Mucosa of rectum (tissue), 2 donors: Measurements from ENCODE around the gene CYS1.

Source experiments
- H3K27ac ChIP-seq, 2 donors: one replicate each; pipeline ENCODE4 v1.7.0; 2013; ENCODE audit warnings: inconsistent platforms in 2 of 2, low read depth in 2 of 2, low read length in 2 of 2
- H3K27me3 ChIP-seq, 2 donors: one replicate each; pipeline ENCODE4 v1.7.0; 2013; ENCODE audit warnings: low read length in 2 of 2; ENCODE audit not compliant: control insufficient read depth in 2 of 2, insufficient read depth in 2 of 2
- H3K36me3 ChIP-seq, 2 donors: one replicate each; pipeline ENCODE4 v1.7.0; 2013; ENCODE audit warnings: low read length in 2 of 2; ENCODE audit not compliant: control insufficient read depth in 2 of 2, insufficient read depth in 2 of 2
- H3K4me1 ChIP-seq, 2 donors: one replicate each; pipeline ENCODE4 v1.7.0; 2013; ENCODE audit warnings: low read length in 2 of 2, mild to moderate bottlenecking in 1 of 2; ENCODE audit not compliant: control insufficient read depth in 2 of 2, insufficient read depth in 2 of 2
- H3K4me3 ChIP-seq, 2 donors: one replicate each; pipeline ENCODE4 v1.7.0; 2013; ENCODE audit warnings: low read length in 2 of 2
- H3K9ac ChIP-seq, 2 donors: one replicate each; pipeline ENCODE4 v1.7.0; 2013; ENCODE audit warnings: low read length in 2 of 2, low read depth in 1 of 2, mild to moderate bottlenecking in 1 of 2
- H3K9me3 ChIP-seq, 2 donors: one replicate each; pipeline ENCODE4 v1.7.0; 2013; ENCODE audit warnings: low read length in 2 of 2; ENCODE audit not compliant: control insufficient read depth in 2 of 2
- donor health status: healthy.
- donor health status: Normal muscosa, but diverticular disease.

The CYS1 gene

GRCh38 chr2:10075101-10075500, 5.1 kb downstream of the CYS1 start:
- H3K9ac ChIP-seq: no peak overlapping the region

GRCh38 chr2:10073706-10074105, 6.5 kb downstream of the CYS1 start:
- peaks cover 23 to 29% of the 10 kb centered on the region in 2 donors for H3K27me3 ChIP-seq
- H3K9ac ChIP-seq: no peak overlapping the region
- no peak overlapping the region for H3K27ac ChIP-seq

More at GRCh38 chr2:10075101-10075500, 5.1 kb downstream of the CYS1 start:
- Histone ChIP-seq H3K36me3 (no peaks in the 10 kb centered on the region), H3K4me1 (peaks cover 5 to 6% of the 10 kb centered on the region in 2 donors), H3K4me3 (no peak overlapping the region), H3K9me3 (no peaks in the 10 kb centered on the region), H3K27ac (no peak overlapping the region), H3K27me3 (peaks cover 24 to 33% of the 10 kb centered on the region in 2 donors)

GRCh38 chr2:10072656-10073480, 7.3 kb downstream of the CYS1 start:
- Histone ChIP-seq H3K9me3 (no peaks in the 10 kb centered on the region), H3K4me3 (no peak overlapping the region), H3K4me1 (peaks cover 0 to 5% of the 10 kb centered on the region in 2 donors), H3K36me3 (no peaks in the 10 kb centered on the region), H3K27me3 (peaks cover 16 to 21% of the 10 kb centered on the region in 2 donors), H3K9ac (no peak overlapping the region), H3K27ac (no peak overlapping the region)

More at GRCh38 chr2:10073706-10074105, 6.5 kb downstream of the CYS1 start:
- H3K9me3 ChIP-seq: no peaks in the 10 kb centered on the region
- no peak overlapping the region for H3K4me3 ChIP-seq
- H3K36me3 ChIP-seq: no peaks in the 10 kb centered on the region
- H3K4me1 ChIP-seq: peaks cover 0 to 5% of the 10 kb centered on the region in 2 donors

GRCh38 chr2:10071595-10071994, 8.6 kb downstream of the CYS1 start:
- Histone ChIP-seq H3K4me1 (peaks cover 0 to 5% of the 10 kb centered on the region in 2 donors), H3K9me3 (no peaks in the 10 kb centered on the region), H3K27ac (no peak overlapping the region), H3K4me3 (no peak overlapping the region), H3K9ac (no peak overlapping the region), H3K36me3 (no peaks in the 10 kb centered on the region), H3K27me3 (peaks cover 11 to 14% of the 10 kb centered on the region in 2 donors)

GRCh38 chr2:10071176-10071575, 9.0 kb downstream of the CYS1 start:
- H3K9ac ChIP-seq: no peak overlapping the region
- H3K9me3 ChIP-seq: no peaks in the 10 kb centered on the region
- no peak overlapping the region for H3K27ac ChIP-seq
- no peak overlapping the region for H3K4me3 ChIP-seq
- peaks cover 7 to 10% of the 10 kb centered on the region in 2 donors for H3K27me3 ChIP-seq
- H3K4me1 ChIP-seq: peaks cover 0 to 5% of the 10 kb centered on the region in 2 donors
- H3K36me3 ChIP-seq: no peaks in the 10 kb centered on the region

GRCh38 chr2:10067881-10068280, 12.3 kb downstream of the CYS1 start:
- Histone ChIP-seq H3K27ac (no peak overlapping the region), H3K4me1 (peaks cover 0 to 2% of the 10 kb centered on the region in 2 donors), H3K36me3 (no peaks in the 10 kb centered on the region), H3K9ac (no peak overlapping the region), H3K9me3 (no peaks in the 10 kb centered on the region), H3K27me3 (no peaks in the 10 kb centered on the region), H3K4me3 (no peak overlapping the region)

- H3K4me1 ChIP-seq: peaks cover 0 to under 1% of the 10 kb centered on the region in 2 donors
- no peaks in the 10 kb centered on the region for H3K9me3 ChIP-seq
- no peaks in the 10 kb centered on the region for H3K36me3 ChIP-seq
- no peak overlapping the region for H3K27ac ChIP-seq
- no peak overlapping the region for H3K9ac ChIP-seq
- no peak overlapping the region for H3K4me3 ChIP-seq
- no peaks in the 10 kb centered on the region for H3K27me3 ChIP-seq
Observed at GRCh38 chr2:10067330-10067729, 12.9 kb downstream of the CYS1 start.

- no peak overlapping the region for H3K27ac ChIP-seq
- no peaks in the 10 kb centered on the region for H3K27me3 ChIP-seq
- no peaks in the 10 kb centered on the region for H3K4me1 ChIP-seq
Observed at GRCh38 chr2:10065773-10066055, 14.5 kb downstream of the CYS1 start.

GRCh38 chr2:10064932-10065772, 15.1 kb downstream of the CYS1 start:
- Histone ChIP-seq H3K27me3 (no peaks in the 10 kb centered on the region), H3K27ac (no peak overlapping the region), H3K36me3 (no peaks in the 10 kb centered on the region), H3K9me3 (no peaks in the 10 kb centered on the region), H3K9ac (no peak overlapping the region), H3K4me3 (no peak overlapping the region), H3K4me1 (no peaks in the 10 kb centered on the region)

More at GRCh38 chr2:10065773-10066055, 14.5 kb downstream of the CYS1 start:
- Histone ChIP-seq H3K36me3 (no peaks in the 10 kb centered on the region), H3K9ac (no peak overlapping the region), H3K4me3 (no peak overlapping the region), H3K9me3 (no peaks in the 10 kb centered on the region)

- no peak overlapping the region for H3K4me3 ChIP-seq
- H3K27ac ChIP-seq: no peak overlapping the region
- no peak overlapping the region for H3K9ac ChIP-seq
- no peaks in the 10 kb centered on the region for H3K4me1 ChIP-seq
- H3K36me3 ChIP-seq: no peaks in the 10 kb centered on the region
- no peaks in the 10 kb centered on the region for H3K9me3 ChIP-seq
- no peaks in the 10 kb centered on the region for H3K27me3 ChIP-seq
Observed at GRCh38 chr2:10063566-10063965, 16.6 kb downstream of the CYS1 start.
